Endothelial cell of umbilical vein (primary cell): ENCODE measurements around the gene SLC24A3. TPM values are rescaled to one million over a fixed set of nuclear protein-coding genes. Genes with fewer than 3 reads are reported as not detected.

Experiments
- BruUV-seq: library from RNA; stranded (reverse); fragments of 400-500 nt; replicated peaks from 2 replicates; lab custom pipeline; 2021; lab: Mats Ljungman, UMichigan
- CTCF ChIA-PET: fragments of 300-600, 350-600 bp; sonication (Branson Sonifier 250); formaldehyde crosslinking; loops from one replicate; lab custom pipeline; 2021; ENCODE audit warnings: antibody characterized with exemption, inconsistent platforms; lab: Charles Lee
- POLR2A ChIA-PET: fragments of 300-600, 350-600 bp; sonication (Branson Sonifier 250); formaldehyde crosslinking; loops from one replicate; lab custom pipeline; 2021; ENCODE audit warnings: antibody characterized with exemption, inconsistent platforms; lab: Charles Lee
- DNase-seq: peaks from one replicate; pipeline ENCODE4 v3.0.0-alpha.2; 2011; ENCODE audit warnings: low read depth, low spot score
- FAIRE-seq: peaks from 2 replicates; lab custom pipeline; 2011; peaks lifted over from hg19 to GRCh38; lab: Jason Lieb, UNC
- H2AFZ ChIP-seq: 2 replicates; pipeline ENCODE4 v1.6.0; 2012; ENCODE audit warnings: low read depth, low read length, control low read depth, inconsistent platforms
- H3K27ac ChIP-seq: 2 replicates; pipeline ENCODE4 v1.5.1; 2011; ENCODE audit warnings: low read depth, mild to moderate bottlenecking, control low read depth, low read length, moderate library complexity; ENCODE audit not compliant: insufficient read depth
- H3K27me3 ChIP-seq, 2 experiments: 2 replicates each; pipeline versions ENCODE4 v1.6.0 to v1.6.1; 2011; ENCODE audit warnings: low read length in 2 of 2, mixed read lengths in 1 of 2; ENCODE audit not compliant: control insufficient read depth in 2 of 2, insufficient read depth in 2 of 2
- H3K36me3 ChIP-seq, 2 experiments: 2 replicates in 1 of 2; 3 replicates in 1 of 2; pipeline ENCODE4 v1.5.1; 2011; ENCODE audit warnings: low read length in 2 of 2, mild to moderate bottlenecking in 1 of 2, moderate library complexity in 1 of 2; ENCODE audit not compliant: control insufficient read depth in 2 of 2, insufficient read depth in 2 of 2; ENCODE audit errors: extremely low read depth in 1 of 2
- H3K4me1 ChIP-seq: 3 replicates; pipeline ENCODE4 v1.5.1; 2011; ENCODE audit warnings: mild to moderate bottlenecking, low read length; ENCODE audit not compliant: control insufficient read depth, insufficient read depth; ENCODE audit errors: extremely low read depth
- H3K4me2 ChIP-seq: 2 replicates; pipeline ENCODE4 v1.6.1; 2011; ENCODE audit warnings: low read length, control low read depth, mixed read lengths; ENCODE audit not compliant: insufficient read depth
- H3K4me3 ChIP-seq, 3 experiments: fragments of 200-600 bp in 1 of 3; sonication (generic), shearing (Covaris generic) in 1 of 3; replicated peaks in 1 of 3; 2 replicates each; pipeline ENCODE4 v1.5.1; 2011 to 2016; ENCODE audit warnings: control low read depth in 3 of 3, low read length in 3 of 3, mild to moderate bottlenecking in 2 of 3, inconsistent platforms in 1 of 3, low read depth in 1 of 3, moderate library complexity in 1 of 3; ENCODE audit not compliant: insufficient read depth in 1 of 3
- H3K79me2 ChIP-seq: 2 replicates; pipeline ENCODE4 v1.6.0; 2012; ENCODE audit warnings: low read length, inconsistent platforms; ENCODE audit not compliant: control insufficient read depth, insufficient read depth
- H3K9ac ChIP-seq: replicated peaks from 2 replicates; pipeline ENCODE3; 2011; ENCODE audit warnings: low read length, control low read depth; ENCODE audit not compliant: insufficient read depth; ENCODE audit errors: extremely low read depth
- H3K9me1 ChIP-seq: replicated peaks from 3 replicates; pipeline ENCODE4 v1.6.0; 2011; ENCODE audit warnings: mild to moderate bottlenecking, low read length; ENCODE audit not compliant: control insufficient read depth, insufficient read depth; ENCODE audit errors: extremely low read depth
- H3K9me3 ChIP-seq: replicated peaks from 2 replicates; pipeline ENCODE4 v1.5.1; 2012; ENCODE audit warnings: low read length, inconsistent platforms; ENCODE audit not compliant: control insufficient read depth, insufficient read depth
- H4K20me1 ChIP-seq: replicated peaks from 2 replicates; pipeline ENCODE3; 2011; ENCODE audit warnings: mild to moderate bottlenecking, low read length; ENCODE audit not compliant: control insufficient read depth, insufficient read depth; ENCODE audit errors: extremely low read depth
- EZH2 ChIP-seq: IDR thresholded peaks from 2 replicates; pipeline ENCODE4 v1.6.1; 2012; ENCODE audit warnings: borderline replicate concordance, low read depth, mild to moderate bottlenecking, moderate library complexity, low read length, inconsistent platforms; ENCODE audit not compliant: severe bottlenecking
- FOS ChIP-seq: IDR thresholded peaks from 2 replicates; pipeline ENCODE4 v1.6.1; 2011; ENCODE audit warnings: mild to moderate bottlenecking, low read length, moderate library complexity, borderline replicate concordance; ENCODE audit not compliant: insufficient read depth
- GATA2 ChIP-seq: IDR thresholded peaks from 2 replicates; pipeline ENCODE4 v1.7.0; 2011; ENCODE audit warnings: low read depth, mild to moderate bottlenecking, moderate library complexity, mixed read lengths, low read length; ENCODE audit not compliant: insufficient read length, insufficient read depth
- JUN ChIP-seq: IDR thresholded peaks from 2 replicates; pipeline ENCODE4 v1.6.1; 2011; ENCODE audit warnings: borderline replicate concordance, low read depth; ENCODE audit not compliant: insufficient read length, insufficient read depth
- MYC ChIP-seq: IDR thresholded peaks from one replicate; pipeline ENCODE4 v1.6.1; 2011; ENCODE audit warnings: mild to moderate bottlenecking, low read depth, low read length
- POLR2A ChIP-seq: IDR thresholded peaks from 2 replicates; pipeline ENCODE4 v1.6.1; 2012; ENCODE audit warnings: low read depth, mild to moderate bottlenecking, control low read depth, low read length
- POLR2AphosphoS5 ChIP-seq: IDR thresholded peaks from 2 replicates; pipeline ENCODE4 v1.6.1; 2012; ENCODE audit warnings: low read depth, mild to moderate bottlenecking, control low read depth, low read length, moderate library complexity; ENCODE audit not compliant: insufficient read depth
- dilution Hi-C: fragments of 300-500 bp; cut with MboI; formaldehyde crosslinking; loops from one replicate; pipeline ENCODE4 v1.15.0; 2019; ENCODE audit warnings: low sequenced_read_pairs; ENCODE audit not compliant: extremely low pct_ligation_motif_present
- intact Hi-C: fragments of 100-400 bp; cut with micrococcal nuclease; formaldehyde crosslinking; loops from one replicate; pipeline ENCODE4 v1.10.0; 2022
- polyA plus RNA-seq, 4 experiments: library from polyadenylated mRNA; depleted of rRNA in 3 of 4; stranded (reverse) in 3 of 4; unstranded in 1 of 4; fragments of >200 nt; gene quantifications; 2 replicates each; pipeline versions ENCODE4 v1.2.1 to v1.2.3, GENCODE V29; 2011 to 2012; ENCODE audit warnings: missing spikeins in 1 of 4
- total RNA-seq: library from RNA; stranded (reverse); gene quantifications from 2 replicates; pipeline ENCODE4 v1.2.3, GENCODE V29; 2021
- TF ChIP-seq, protein P1 (sequence below), 2 donors: IDR thresholded peaks; 1 replicate in 1 of 2; 2 replicates in 1 of 2; pipeline ENCODE4 v1.5.1; 2011; ENCODE audit warnings: low read length in 2 of 2, mild to moderate bottlenecking in 2 of 2, moderate library complexity in 2 of 2, control low read depth in 1 of 2, inconsistent platforms in 1 of 2, low read depth in 1 of 2; ENCODE audit not compliant: insufficient read depth in 1 of 2; ENCODE audit errors: extremely low read depth in 1 of 2
- TF ChIP-seq, protein P2 (sequence below): IDR thresholded peaks from 2 replicates; pipeline ENCODE4 v1.6.1; 2011; ENCODE audit not compliant: insufficient read depth, insufficient read length

Gene SLC24A3
- total and polyA plus RNA-seq, 2 donors (not counting 3 experiments of a cell fraction or from before 2014, with no cell fraction given): not detected

DNA sequence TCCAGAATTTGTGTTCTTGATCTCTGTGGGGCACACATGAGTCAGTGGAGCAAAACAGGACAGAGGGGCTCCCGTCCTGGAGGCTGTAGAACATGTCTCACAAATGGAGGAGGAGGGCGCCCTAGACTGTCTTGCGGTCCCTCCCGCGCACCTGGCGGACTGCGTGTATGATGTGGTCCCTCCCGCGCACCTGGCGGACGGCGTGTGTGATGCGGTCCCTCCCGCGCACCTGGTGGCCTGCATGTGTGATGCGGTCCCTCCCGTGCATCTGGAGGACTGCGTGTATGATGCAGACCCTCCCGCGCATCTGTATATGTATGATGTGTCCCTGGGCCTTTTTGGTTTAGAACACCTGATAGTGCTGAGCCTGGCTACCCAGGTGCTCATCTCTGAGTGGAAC lies 386.8 kb downstream of the SLC24A3 start:
- H3K27me3 ChIP-seq: no peaks in the 10 kb centered on the region
- BruUV-seq: no TSS peak
- ChIA-PET CTCF (no interaction called here), POLR2A (no interaction called here)
- no peak overlapping the region for H2AFZ ChIP-seq
- H3K9me3 ChIP-seq: no peaks in the 10 kb centered on the region
- H3K9me1 ChIP-seq: no peaks in the 10 kb centered on the region
- H3K4me1 ChIP-seq: no peaks in the 10 kb centered on the region
- no peaks in the 10 kb centered on the region for H3K36me3 ChIP-seq
- DNase-seq: no peak
- H3K79me2 ChIP-seq: no peaks in the 10 kb centered on the region
- no peak overlapping the region for H3K9ac ChIP-seq
- H3K4me3 ChIP-seq: no peak overlapping the region
- dilution Hi-C loops: no loop called here
- no peaks in the 10 kb centered on the region for H4K20me1 ChIP-seq
- intact Hi-C loops: no loop called here
- no peak for TF ChIP-seq POLR2A
- no peak for TF ChIP-seq EZH2
- TF ChIP-seq, protein P1, sequence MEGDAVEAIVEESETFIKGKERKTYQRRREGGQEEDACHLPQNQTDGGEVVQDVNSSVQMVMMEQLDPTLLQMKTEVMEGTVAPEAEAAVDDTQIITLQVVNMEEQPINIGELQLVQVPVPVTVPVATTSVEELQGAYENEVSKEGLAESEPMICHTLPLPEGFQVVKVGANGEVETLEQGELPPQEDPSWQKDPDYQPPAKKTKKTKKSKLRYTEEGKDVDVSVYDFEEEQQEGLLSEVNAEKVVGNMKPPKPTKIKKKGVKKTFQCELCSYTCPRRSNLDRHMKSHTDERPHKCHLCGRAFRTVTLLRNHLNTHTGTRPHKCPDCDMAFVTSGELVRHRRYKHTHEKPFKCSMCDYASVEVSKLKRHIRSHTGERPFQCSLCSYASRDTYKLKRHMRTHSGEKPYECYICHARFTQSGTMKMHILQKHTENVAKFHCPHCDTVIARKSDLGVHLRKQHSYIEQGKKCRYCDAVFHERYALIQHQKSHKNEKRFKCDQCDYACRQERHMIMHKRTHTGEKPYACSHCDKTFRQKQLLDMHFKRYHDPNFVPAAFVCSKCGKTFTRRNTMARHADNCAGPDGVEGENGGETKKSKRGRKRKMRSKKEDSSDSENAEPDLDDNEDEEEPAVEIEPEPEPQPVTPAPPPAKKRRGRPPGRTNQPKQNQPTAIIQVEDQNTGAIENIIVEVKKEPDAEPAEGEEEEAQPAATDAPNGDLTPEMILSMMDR (IDR thresholded peaks at IDR 0.05; ENCODE audit: extremely low read depth in 1 of 2, insufficient read depth in 1 of 2, low read depth in 1 of 2, low read length in 2 of 2): no peak
- TF ChIP-seq POLR2AphosphoS5: no peak
- TF ChIP-seq MYC: no peak
- no peak for FAIRE-seq
- H3K4me2 ChIP-seq: no peak overlapping the region
- H3K27ac ChIP-seq: no peak overlapping the region

DNA sequence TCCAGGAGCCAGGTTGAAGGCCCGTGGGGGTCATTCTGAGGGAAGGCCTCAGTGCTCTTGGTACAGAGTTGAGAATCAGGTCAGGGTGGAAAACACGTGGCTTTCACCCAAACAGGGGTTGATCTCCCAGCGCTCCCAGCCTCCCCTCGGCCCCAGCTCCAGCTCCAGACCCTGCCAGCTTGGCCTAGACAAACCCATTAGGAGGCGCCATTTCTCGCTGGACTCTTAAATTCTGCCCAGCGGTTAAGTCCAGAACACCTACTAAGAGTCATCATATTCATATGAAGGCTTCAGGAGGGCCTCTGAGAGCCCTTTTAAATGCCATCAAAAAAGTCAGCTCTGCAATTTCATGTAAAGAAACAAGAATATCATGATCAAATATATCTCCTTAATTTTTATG lies 387.6 kb downstream of the SLC24A3 start:
- BruUV-seq: no TSS peak
- no peak overlapping the region for H3K4me3 ChIP-seq
- H3K9ac ChIP-seq: no peak overlapping the region
- POLR2A ChIA-PET: no interaction called here
- no peaks in the 10 kb centered on the region for H3K36me3 ChIP-seq
- H3K9me3 ChIP-seq: no peaks in the 10 kb centered on the region
- intact Hi-C loops (no loop called here), dilution Hi-C loops (no loop called here)
- H3K9me1 ChIP-seq: no peaks in the 10 kb centered on the region
- H3K79me2 ChIP-seq: no peaks in the 10 kb centered on the region
- H3K4me1 ChIP-seq: no peaks in the 10 kb centered on the region
- no peak for DNase-seq
- H4K20me1 ChIP-seq: no peaks in the 10 kb centered on the region
- H3K4me2 ChIP-seq: no peak overlapping the region
- FAIRE-seq: no peak
- H2AFZ ChIP-seq: no peak overlapping the region
- H3K27me3 ChIP-seq: no peaks in the 10 kb centered on the region
- no peak overlapping the region for H3K27ac ChIP-seq
- TF ChIP-seq POLR2A (no peak), POLR2AphosphoS5 (no peak), EZH2 (no peak), MYC (no peak), GATA2 (no peak), FOS (no peak), JUN (no peak)
- TF ChIP-seq, protein P1 (IDR thresholded peaks at IDR 0.05; ENCODE audit: extremely low read depth in 1 of 2, insufficient read depth in 1 of 2, low read depth in 1 of 2, low read length in 2 of 2): no peak
- TF ChIP-seq, protein P2, sequence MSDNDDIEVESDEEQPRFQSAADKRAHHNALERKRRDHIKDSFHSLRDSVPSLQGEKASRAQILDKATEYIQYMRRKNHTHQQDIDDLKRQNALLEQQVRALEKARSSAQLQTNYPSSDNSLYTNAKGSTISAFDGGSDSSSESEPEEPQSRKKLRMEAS: no peak
- CTCF ChIA-PET: no interaction called here
